ENCODE measurements around the gene DCLRE1B. TPM values are rescaled to one million over a fixed set of nuclear protein-coding genes. Genes with fewer than 3 reads are reported as not detected.

Gene DCLRE1B
- total RNA-seq = 6.5 TPM

GRCh38 chr1:113904674-113905434, at the start of gene DCLRE1B, which contains the start of gene AP4B1:
Gene DCLRE1B (plus strand): TSS chr1:113905326. CDS start chr1:113905587, 261 bp downstream.
Gene AP4B1 (minus strand): TSS chr1:113904799. CDS start chr1:113904717, 82 bp downstream.
- DNase-seq (ENCODE audit: low spot score in 2 of 2) (peak; percentile 86 to 97), FAIRE-seq (no peak)

DNA sequence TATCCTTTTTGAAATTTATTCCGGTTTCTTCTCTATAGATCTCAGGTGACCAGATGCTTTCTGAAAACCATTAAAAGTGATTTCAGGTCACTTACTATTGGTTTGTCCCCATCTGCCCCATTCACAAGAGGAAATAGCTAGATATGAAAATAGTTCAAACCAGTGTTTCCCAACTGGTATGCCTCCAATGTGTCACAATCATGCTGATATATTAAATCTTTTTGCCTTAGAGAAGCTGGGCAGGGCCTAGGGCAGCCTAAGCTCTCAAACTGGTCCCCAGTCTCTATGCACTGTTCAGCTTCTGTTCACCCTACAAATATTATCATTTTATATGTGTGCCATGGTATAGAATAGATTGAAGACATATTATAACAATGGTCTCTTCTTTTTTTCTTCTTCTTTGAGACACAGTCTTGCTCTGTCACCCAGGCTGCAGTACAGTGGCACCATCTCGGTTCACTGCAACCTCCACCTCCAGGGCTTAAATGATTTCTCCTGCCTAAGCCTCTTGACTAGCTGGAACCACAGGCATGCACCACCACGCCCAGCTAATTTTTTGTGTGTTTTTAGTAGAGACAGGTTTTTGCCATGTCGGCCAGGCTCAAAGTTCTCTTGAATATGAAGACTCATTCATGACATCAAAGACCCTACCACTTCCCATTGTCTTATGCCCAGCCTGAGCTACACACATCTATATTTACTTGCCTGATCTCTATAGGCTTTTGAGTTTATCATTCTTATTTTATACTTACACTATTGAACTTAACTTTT, 49.3 kb upstream of the DCLRE1B start:
- DNase-seq (ENCODE audit: low spot score in 2 of 2) = no peak
- no peak for FAIRE-seq

DNA sequence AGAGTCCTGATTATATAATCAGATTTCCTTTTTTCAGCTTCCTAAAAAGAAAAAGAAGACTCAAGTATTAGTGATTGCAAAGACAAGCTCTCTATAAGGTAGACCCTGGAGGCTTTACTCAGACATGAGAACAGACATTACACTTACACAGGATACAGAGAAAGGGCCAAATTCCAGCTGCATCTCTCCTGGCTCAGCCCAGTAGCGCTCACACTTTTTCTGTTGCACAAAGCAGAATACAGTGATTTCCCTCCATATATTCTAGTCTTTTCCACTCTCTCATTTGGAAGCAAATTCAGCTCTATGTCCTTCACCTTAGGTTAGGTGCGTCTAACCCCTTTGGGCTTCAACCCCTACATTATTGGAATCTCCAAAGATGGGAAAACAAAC, 48.7 kb upstream of the DCLRE1B start:
- FAIRE-seq = no peak
- no peak for DNase-seq (ENCODE audit: low spot score in 2 of 2)

- FAIRE-seq = no peak
- no peak for DNase-seq (ENCODE audit: low spot score in 2 of 2)
Measured at GRCh38 chr1:113857776-113858175, 47.4 kb upstream of the DCLRE1B start.

- FAIRE-seq (no peak), DNase-seq (ENCODE audit: low spot score in 2 of 2) (no peak)
Measured at GRCh38 chr1:113858418-113858817, 46.7 kb upstream of the DCLRE1B start.

DNA sequence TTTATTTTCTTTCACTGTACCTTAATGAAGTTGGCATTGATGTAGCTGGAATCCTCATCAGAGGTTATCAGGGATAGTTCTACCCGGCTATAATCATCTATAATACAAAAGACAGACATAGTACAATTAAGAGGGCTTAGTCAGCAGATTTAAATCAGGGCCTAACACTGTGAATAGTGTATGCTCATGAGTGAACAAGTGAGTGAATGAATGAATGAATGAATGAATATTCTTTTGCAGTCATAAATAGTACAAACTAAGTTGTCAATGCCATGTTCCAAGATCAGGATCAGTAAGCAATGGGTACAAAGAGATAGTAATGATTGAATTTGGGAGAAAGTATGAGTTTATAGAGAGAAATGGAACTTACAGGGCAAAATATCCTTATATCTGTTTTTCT, 46.1 kb upstream of the DCLRE1B start:
- DNase-seq (ENCODE audit: low spot score in 2 of 2) = no peak
- no peak for FAIRE-seq

DNA sequence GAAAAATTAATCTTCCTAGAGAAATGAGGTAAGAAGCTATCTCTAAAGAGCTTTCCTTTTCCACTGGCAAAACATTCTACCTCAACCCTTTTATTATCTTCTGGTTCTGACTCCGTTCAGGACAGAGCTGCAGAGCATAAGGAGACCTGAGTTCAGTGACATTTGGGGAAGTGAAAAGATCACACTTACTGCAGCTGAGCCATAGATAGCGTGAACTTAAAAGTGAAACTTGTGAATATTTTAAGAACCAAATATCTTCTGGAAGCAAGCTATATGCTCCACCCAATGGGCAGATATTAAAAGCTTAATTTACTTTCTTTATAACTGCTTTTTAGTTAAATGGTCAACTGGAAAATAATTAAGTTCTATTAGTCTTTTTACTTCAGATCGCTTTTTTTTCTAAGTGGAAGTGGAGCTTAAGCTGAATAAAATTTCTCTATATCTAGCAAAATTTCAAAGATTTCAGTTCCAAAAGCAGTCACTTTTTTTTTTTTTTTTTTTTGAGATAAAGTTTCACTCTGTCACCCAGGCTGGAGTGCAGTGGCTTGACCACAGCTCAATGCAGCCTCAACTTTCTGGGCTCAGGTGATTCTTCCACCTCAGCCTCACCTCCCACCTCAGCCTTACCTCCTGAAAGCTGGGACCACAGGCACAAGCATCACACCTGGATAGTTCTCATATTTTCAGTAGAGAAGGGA, 45.5 kb upstream of the DCLRE1B start:
- DNase-seq (ENCODE audit: low spot score in 2 of 2) = no peak
- FAIRE-seq = no peak

DNA sequence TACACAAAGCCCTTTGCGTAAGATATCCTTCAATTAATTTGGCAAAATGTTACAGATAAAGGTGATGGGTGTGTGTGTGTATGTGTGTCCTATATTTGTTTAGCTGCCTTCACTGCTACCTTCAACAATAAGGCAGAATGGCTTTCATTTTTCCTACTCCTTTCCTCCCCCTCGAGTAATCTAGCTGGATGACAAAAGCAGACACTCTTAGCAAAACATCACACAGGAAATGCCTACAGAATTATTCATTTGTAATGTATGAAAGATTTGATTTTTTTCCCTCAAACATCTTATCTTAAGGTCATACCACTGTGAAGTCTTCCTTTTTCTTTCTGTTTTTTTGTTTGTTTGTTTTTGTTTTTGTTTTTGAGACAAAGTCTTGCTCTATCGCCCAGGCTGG, 44.2 kb upstream of the DCLRE1B start:
- no peak for FAIRE-seq
- DNase-seq (ENCODE audit: low spot score in 2 of 2) = no peak

GRCh38 chr1:113861641-113862040, 43.5 kb upstream of the DCLRE1B start:
- no peak for FAIRE-seq

GRCh38 chr1:113868387-113869083, 36.6 kb upstream of the DCLRE1B start:
- no peak for FAIRE-seq
- DNase-seq (ENCODE audit: low spot score in 2 of 2) = no peak

More at GRCh38 chr1:113861641-113862040, 43.5 kb upstream of the DCLRE1B start:
- DNase-seq (ENCODE audit: low spot score in 2 of 2) = no peak

DNA sequence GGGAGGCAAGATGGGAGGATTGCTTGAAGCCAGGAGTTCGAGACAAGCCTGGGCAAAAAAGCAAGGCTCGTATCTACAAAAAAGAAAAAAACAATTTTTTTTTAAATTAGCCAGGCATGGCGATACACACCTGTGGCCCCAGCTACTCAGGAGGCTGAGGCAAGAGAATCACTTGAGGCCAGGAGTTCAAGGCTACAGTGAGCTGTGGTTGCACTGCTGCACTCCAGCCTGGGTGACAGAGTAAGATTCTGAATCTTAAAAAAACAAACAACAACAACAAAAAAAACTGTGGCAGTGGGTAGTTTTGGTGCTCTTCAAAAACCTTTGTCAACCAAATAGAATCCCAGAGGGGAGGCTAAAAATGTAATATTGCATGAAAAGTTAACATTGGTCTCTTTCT, 34.3 kb upstream of the DCLRE1B start:
- FAIRE-seq = no peak

DNA sequence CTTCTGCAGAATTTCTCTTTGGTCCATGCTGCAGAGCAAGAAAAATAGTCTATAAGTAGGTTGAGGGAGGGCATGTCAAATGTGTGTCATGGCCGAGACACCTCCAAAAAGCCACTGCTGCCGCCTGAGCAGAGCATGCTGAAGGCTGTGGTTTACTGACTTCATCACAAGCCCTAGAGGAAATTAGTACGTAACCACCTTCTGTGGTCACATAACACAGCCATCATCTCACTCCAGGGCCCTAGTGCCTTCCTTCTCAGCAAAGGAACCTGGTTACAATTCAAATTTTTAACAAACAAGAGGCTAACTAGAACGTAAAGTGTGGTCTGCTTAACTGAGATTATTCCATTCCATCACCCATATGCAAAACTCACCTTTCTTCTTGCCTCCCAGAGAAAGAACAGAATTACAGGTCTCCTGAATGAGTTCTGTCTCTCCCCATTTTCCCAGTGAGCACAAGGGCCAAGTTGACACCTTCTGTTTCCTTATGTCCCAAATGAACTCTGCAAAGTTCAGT, 33.5 kb upstream of the DCLRE1B start, which contains the start of gene PTPN22:
TSS of gene PTPN22 (minus strand) at position 116 of the 517 bp plus-strand sequence.
- DNase-seq (ENCODE audit: low spot score in 2 of 2) (no peak), FAIRE-seq (no peak)

More for the DNA sequence above, 34.3 kb upstream of the DCLRE1B start:
- DNase-seq (ENCODE audit: low spot score in 2 of 2) = no peak

DNA sequence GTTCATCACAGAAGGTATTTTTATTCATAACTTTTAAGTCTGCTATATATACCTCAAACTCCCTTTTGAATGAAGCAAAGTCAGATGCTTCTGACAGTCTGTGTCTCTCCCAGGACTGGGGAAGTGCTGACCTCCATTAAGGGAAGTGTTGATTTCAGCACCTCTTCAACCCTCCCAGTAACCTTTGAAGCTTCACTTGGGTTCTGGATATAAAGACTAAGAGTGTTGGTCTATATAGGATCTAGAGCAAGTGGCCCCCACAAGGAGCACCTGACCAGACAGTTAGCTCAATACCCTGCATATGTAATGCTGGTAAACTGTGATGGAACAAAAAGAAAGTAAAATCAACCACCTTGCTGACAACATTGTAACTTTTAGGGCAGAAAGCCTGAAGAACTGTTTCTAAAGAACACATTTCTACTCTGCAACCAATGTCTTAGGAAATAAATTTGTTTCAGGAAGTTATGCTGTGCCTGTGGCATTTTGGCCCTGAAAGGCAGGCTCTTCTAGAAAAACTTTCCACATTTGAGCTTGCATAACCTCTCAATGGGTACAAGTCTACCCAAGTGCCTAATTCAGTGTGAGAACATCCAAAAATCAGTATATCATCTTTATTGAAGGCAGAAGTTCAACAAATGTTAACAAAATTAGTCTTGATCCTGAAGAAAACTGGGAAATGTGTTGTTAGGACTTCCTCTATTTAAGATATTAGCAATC, 32.7 kb upstream of the DCLRE1B start:
- DNase-seq (ENCODE audit: low spot score in 2 of 2) = no peak
- no peak for FAIRE-seq

GRCh38 chr1:113874012-113874879, 30.9 kb upstream of the DCLRE1B start:
- DNase-seq (ENCODE audit: low spot score in 2 of 2) (no peak), FAIRE-seq (no peak)

DNA sequence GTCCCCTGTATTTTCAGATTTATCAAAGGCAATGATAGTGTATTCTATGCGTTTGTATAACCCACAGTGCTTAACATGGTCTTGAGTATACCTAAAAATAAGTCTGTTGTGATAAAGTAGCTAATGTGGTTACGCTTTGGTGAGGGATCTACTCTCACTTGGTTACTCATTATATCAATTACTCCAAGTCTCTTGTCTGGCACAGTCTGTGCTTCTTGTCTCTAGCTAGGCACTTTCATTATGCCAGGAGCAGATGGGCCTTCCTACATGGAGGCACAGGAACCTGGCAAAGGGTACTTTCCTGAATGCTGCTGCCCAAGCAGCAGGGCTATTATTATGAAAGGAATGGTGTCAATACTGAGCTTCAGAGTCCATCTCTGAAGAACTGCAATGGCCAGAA, 29.4 kb upstream of the DCLRE1B start:
- FAIRE-seq = no peak
- DNase-seq (ENCODE audit: low spot score in 2 of 2) = no peak

DNA sequence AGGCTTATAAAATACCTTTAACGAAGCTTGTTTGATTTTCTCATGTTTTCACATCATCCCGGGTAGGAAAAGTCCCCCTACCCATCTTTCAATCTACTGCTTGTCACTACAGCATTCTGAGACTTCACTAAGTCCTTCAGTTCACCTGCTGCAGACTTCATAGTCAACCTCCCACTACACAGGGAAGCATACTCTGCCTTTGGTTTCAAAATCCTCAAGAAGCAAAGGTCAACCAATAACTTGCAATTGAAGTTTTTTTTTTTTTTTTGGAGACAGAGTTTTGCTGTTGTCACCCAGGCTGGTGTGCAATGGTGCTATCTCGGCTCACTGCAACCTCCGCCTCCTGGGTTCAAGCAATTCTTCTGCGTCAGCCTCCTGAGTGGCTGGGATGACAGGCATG, 28.9 kb upstream of the DCLRE1B start:
- DNase-seq (ENCODE audit: low spot score in 2 of 2) (no peak), FAIRE-seq (no peak)

DNA sequence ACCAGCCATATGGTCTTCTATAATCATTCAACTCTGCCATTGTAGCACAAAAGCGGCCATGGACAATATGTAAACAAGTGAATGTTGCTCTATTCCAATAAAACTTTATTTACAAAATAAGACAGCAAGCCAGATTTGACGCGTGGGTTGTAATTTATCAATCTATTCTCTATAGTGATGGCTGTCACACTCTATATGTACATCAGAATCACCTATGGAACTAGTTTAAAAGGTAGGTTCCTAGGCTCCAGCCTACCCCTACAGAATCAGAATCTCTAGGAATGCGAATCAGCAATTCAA, 25.4 kb upstream of the DCLRE1B start:
- no peak for DNase-seq (ENCODE audit: low spot score in 2 of 2)
- no peak for FAIRE-seq

DNA sequence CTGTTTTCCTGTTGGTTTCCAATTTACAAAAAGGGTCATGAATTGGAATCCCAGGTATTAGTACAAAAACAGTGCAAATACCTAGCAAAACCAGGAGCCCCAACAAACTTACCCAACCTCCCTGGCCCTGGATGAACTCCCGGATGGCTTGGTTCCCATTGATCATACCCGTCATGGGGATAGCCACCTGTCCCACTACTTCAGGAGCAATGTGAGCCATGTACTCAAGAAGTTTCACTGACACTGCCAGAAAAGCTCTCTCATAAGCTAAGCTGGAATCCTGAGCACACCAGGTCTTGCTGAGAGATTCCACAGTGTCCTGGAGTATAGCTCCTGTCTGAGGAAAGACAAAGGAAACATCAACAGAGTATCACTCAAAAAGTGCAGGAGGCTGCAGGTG, 23.5 kb upstream of the DCLRE1B start:
- FAIRE-seq = no peak
- DNase-seq (ENCODE audit: low spot score in 2 of 2) = no peak
